B cell (primary cell): ENCODE data around the gene STK11.

Experiments
- EZH2 ChIP-seq: IDR thresholded peaks from 2 replicates; pipeline ENCODE4 v1.6.1; 2012; ENCODE audit warnings: borderline replicate concordance, low read depth, mild to moderate bottlenecking, moderate library complexity, low read length; ENCODE audit not compliant: insufficient read depth, poor library complexity, severe bottlenecking
- TF ChIP-seq, protein P1 (sequence below): fragments of 200-600 bp; IDR thresholded peaks from one replicate; pipeline ENCODE4 v1.8.0; 2022; ENCODE audit warnings: antibody characterized with exemption, mild to moderate bottlenecking

DNA sequence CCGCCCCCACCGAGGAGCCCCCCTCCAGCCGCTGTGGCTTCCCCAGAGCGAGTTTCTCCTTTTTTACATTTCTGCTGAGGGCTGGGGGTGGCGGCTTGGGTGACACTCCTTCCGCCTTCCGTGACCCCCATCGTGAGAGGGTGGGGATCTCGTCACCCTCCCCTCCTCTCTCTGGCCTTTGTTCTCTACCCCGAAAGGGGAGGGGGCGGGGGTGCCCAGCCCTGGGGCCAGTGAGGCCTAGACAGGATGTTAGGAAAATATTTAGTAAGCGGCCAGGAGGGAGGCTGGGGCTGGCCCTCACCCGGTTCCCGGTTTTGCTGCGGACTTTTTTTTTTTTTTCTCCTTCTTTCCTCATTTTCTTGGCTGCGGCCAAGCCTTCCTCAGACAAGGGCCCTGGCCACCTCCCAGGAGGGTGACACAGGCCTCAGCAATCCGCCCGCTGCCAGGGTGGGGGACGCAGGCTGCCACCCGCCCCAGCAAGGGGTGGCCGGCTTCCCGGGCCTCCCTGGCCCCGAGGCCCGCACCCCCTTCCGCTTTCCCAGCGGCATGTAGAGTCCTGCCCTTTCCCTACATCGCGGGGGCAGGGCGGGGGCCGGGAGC, 46.7 kb downstream of the STK11 start:
- TF ChIP-seq, protein P1, sequence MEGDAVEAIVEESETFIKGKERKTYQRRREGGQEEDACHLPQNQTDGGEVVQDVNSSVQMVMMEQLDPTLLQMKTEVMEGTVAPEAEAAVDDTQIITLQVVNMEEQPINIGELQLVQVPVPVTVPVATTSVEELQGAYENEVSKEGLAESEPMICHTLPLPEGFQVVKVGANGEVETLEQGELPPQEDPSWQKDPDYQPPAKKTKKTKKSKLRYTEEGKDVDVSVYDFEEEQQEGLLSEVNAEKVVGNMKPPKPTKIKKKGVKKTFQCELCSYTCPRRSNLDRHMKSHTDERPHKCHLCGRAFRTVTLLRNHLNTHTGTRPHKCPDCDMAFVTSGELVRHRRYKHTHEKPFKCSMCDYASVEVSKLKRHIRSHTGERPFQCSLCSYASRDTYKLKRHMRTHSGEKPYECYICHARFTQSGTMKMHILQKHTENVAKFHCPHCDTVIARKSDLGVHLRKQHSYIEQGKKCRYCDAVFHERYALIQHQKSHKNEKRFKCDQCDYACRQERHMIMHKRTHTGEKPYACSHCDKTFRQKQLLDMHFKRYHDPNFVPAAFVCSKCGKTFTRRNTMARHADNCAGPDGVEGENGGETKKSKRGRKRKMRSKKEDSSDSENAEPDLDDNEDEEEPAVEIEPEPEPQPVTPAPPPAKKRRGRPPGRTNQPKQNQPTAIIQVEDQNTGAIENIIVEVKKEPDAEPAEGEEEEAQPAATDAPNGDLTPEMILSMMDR = no peak
- no peak for TF ChIP-seq EZH2
